SJSA1 (cell line): ENCODE data around the gene PPARD. TPM values are rescaled to one million over a fixed set of nuclear protein-coding genes. Genes with fewer than 3 reads are reported as not detected.

Experiments
- DNase-seq, 2 experiments: peaks; one replicate each; pipeline ENCODE4 v3.0.0-alpha.2; 2015 to 2020; ENCODE audit warnings: low spot score in 2 of 2, low read depth in 1 of 2
- H3K27ac ChIP-seq: fragments of 250-450 bp; sonication (Bioruptor Pico); 2 replicates; pipeline ENCODE4 v1.5.1; 2020; ENCODE audit warnings: mild to moderate bottlenecking, moderate library complexity
- H3K27me3 ChIP-seq: fragments of 250-450 bp; sonication (Bioruptor Pico); replicated peaks from 2 replicates; pipeline ENCODE4 v1.5.1; 2020; ENCODE audit warnings: mild to moderate bottlenecking, moderate library complexity
- H3K36me3 ChIP-seq: fragments of 250-450 bp; sonication (Bioruptor Pico); 2 replicates; pipeline ENCODE4 v1.5.1; 2020; ENCODE audit warnings: mild to moderate bottlenecking
- H3K4me1 ChIP-seq: fragments of 250-450 bp; sonication (Bioruptor Pico); replicated peaks from 2 replicates; pipeline ENCODE4 v1.6.1; 2021; ENCODE audit warnings: mild to moderate bottlenecking
- H3K4me3 ChIP-seq: fragments of 250-450 bp; sonication (Bioruptor Pico); 2 replicates; pipeline ENCODE4 v1.5.1; 2020; ENCODE audit warnings: mild to moderate bottlenecking
- H3K9me3 ChIP-seq: fragments of 250-450 bp; sonication (Bioruptor Pico); replicated peaks from 2 replicates; pipeline ENCODE4 v1.5.1; 2020; ENCODE audit warnings: mild to moderate bottlenecking
- total RNA-seq: library from RNA; depleted of rRNA; stranded (reverse); fragments of >200 nt; shearing (Covaris generic); gene quantifications from 2 replicates; pipeline ENCODE4 v1.2.3, GENCODE V29; 2014

PPARD gene
- total RNA-seq, 1 experiment from 2014 or later, result 10.3 TPM

GRCh38 chr6:35356391-35356790, 14.0 kb downstream of the PPARD start:
- H3K9me3 ChIP-seq, result peaks cover 3% of the 10 kb centered on the region; the same call in 1 of the 2 replicates
- peaks cover 89% of the 10 kb centered on the region for H3K36me3 ChIP-seq
- H3K27me3 ChIP-seq, result no peaks in the 10 kb centered on the region
- DNase-seq, result no peak
- no peak overlapping the region for H3K27ac ChIP-seq
- no peaks in the 10 kb centered on the region for H3K4me1 ChIP-seq
- no peak overlapping the region for H3K4me3 ChIP-seq

- no peaks in the 10 kb centered on the region for H3K27me3 ChIP-seq
- H3K4me1 ChIP-seq, result no peaks in the 10 kb centered on the region
- no peak for DNase-seq
- H3K36me3 ChIP-seq, result peaks cover 78% of the 10 kb centered on the region
- no peaks in the 10 kb centered on the region for H3K9me3 ChIP-seq
- no peak overlapping the region for H3K4me3 ChIP-seq
- H3K27ac ChIP-seq, result no peak overlapping the region
Measured at GRCh38 chr6:35357677-35358076, 15.3 kb downstream of the PPARD start.

GRCh38 chr6:35358086-35358485, 15.7 kb downstream of the PPARD start:
- Histone ChIP-seq H3K4me3 (no peak overlapping the region), H3K36me3 (peaks cover 75% of the 10 kb centered on the region), H3K4me1 (no peaks in the 10 kb centered on the region), H3K27ac (no peak overlapping the region), H3K9me3 (no peaks in the 10 kb centered on the region), H3K27me3 (no peaks in the 10 kb centered on the region)
- DNase-seq, result no peak

GRCh38 chr6:35359346-35359743, 17.0 kb downstream of the PPARD start:
- no peak overlapping the region for H3K27ac ChIP-seq
- H3K4me3 ChIP-seq, result no peak overlapping the region
- H3K4me1 ChIP-seq, result no peaks in the 10 kb centered on the region
- no peaks in the 10 kb centered on the region for H3K27me3 ChIP-seq
- DNase-seq, result no peak
- no peaks in the 10 kb centered on the region for H3K9me3 ChIP-seq
- peaks cover 69% of the 10 kb centered on the region for H3K36me3 ChIP-seq

- Histone ChIP-seq H3K4me1 (no peaks in the 10 kb centered on the region), H3K27ac (no peak overlapping the region), H3K9me3 (no peaks in the 10 kb centered on the region), H3K4me3 (no peak overlapping the region), H3K36me3 (peaks cover 64% of the 10 kb centered on the region), H3K27me3 (no peaks in the 10 kb centered on the region)
- no peak for DNase-seq
Measured at GRCh38 chr6:35359744-35360348, 17.5 kb downstream of the PPARD start.

GRCh38 chr6:35360349-35361138, 18.2 kb downstream of the PPARD start:
- DNase-seq, result no peak
- H3K27ac ChIP-seq, result no peak overlapping the region

GRCh38 chr6:35362200-35362599, 19.8 kb downstream of the PPARD start:
- no peak for DNase-seq
- peaks cover 53% of the 10 kb centered on the region for H3K36me3 ChIP-seq
- no peaks in the 10 kb centered on the region for H3K9me3 ChIP-seq
- no peak overlapping the region for H3K4me3 ChIP-seq
- H3K4me1 ChIP-seq, result peaks cover 5% of the 10 kb centered on the region
- H3K27me3 ChIP-seq, result no peaks in the 10 kb centered on the region
- H3K27ac ChIP-seq, result no peak overlapping the region

More at GRCh38 chr6:35360349-35361138, 18.2 kb downstream of the PPARD start:
- Histone ChIP-seq H3K4me1 (no peaks in the 10 kb centered on the region), H3K4me3 (no peak overlapping the region), H3K27me3 (no peaks in the 10 kb centered on the region), H3K36me3 (peaks cover 61% of the 10 kb centered on the region), H3K9me3 (no peaks in the 10 kb centered on the region)

- peaks cover 16% of the 10 kb centered on the region for H3K4me1 ChIP-seq
- no peaks in the 10 kb centered on the region for H3K27me3 ChIP-seq
Measured at GRCh38 chr6:35363293-35363750, 21.0 kb downstream of the PPARD start.

GRCh38 chr6:35365594-35366203, 23.3 kb downstream of the PPARD start:
- Histone ChIP-seq H3K4me1 (peaks cover 40% of the 10 kb centered on the region), H3K27ac (no peak overlapping the region)
- DNase-seq, result no peak

More at GRCh38 chr6:35363293-35363750, 21.0 kb downstream of the PPARD start:
- no peak overlapping the region for H3K27ac ChIP-seq
- no peaks in the 10 kb centered on the region for H3K9me3 ChIP-seq
- peaks cover 41% of the 10 kb centered on the region for H3K36me3 ChIP-seq
- no peak overlapping the region for H3K4me3 ChIP-seq
- DNase-seq, result no peak

GRCh38 chr6:35366204-35366596, 23.8 kb downstream of the PPARD start:
- no peak for DNase-seq
- Histone ChIP-seq H3K27ac (no peak overlapping the region), H3K9me3 (no peaks in the 10 kb centered on the region), H3K4me3 (no peak overlapping the region), H3K4me1 (peaks cover 45% of the 10 kb centered on the region), H3K27me3 (no peaks in the 10 kb centered on the region), H3K36me3 (peaks cover 14% of the 10 kb centered on the region)

More at GRCh38 chr6:35365594-35366203, 23.3 kb downstream of the PPARD start:
- Histone ChIP-seq H3K9me3 (no peaks in the 10 kb centered on the region), H3K27me3 (no peaks in the 10 kb centered on the region), H3K36me3 (peaks cover 19% of the 10 kb centered on the region), H3K4me3 (no peak overlapping the region)

GRCh38 chr6:35367646-35368037, 25.3 kb downstream of the PPARD start:
- H3K9me3 ChIP-seq, result no peaks in the 10 kb centered on the region
- no peak overlapping the region for H3K4me3 ChIP-seq
- H3K4me1 ChIP-seq, result peaks cover 46% of the 10 kb centered on the region
- no peak for DNase-seq
- H3K27ac ChIP-seq, result peak overlapping the region; percentile 66
- H3K27me3 ChIP-seq, result no peaks in the 10 kb centered on the region
- peaks cover 16% of the 10 kb centered on the region for H3K36me3 ChIP-seq

GRCh38 chr6:35368038-35368887, 25.9 kb downstream of the PPARD start:
- peak; percentile 82 to 83 for DNase-seq
- Histone ChIP-seq H3K4me3 (no peak overlapping the region), H3K4me1 (peaks cover 46% of the 10 kb centered on the region), H3K27me3 (no peaks in the 10 kb centered on the region), H3K36me3 (peaks cover 19% of the 10 kb centered on the region), H3K27ac (peak overlapping the region; percentile 66), H3K9me3 (no peaks in the 10 kb centered on the region)

- Histone ChIP-seq H3K4me1 (peaks cover 46% of the 10 kb centered on the region), H3K27me3 (no peaks in the 10 kb centered on the region), H3K36me3 (peaks cover 17% of the 10 kb centered on the region), H3K4me3 (no peak overlapping the region), H3K9me3 (no peaks in the 10 kb centered on the region), H3K27ac (peak overlapping the region; percentile 66)
- DNase-seq, result peak; percentile 85 to 95
Measured at GRCh38 chr6:35370124-35370741, 27.9 kb downstream of the PPARD start.
